Measurements from ENCODE around the gene FBXO42.

FBXO42 gene

GRCh38 chr1:16326833-16327404 lies 25.4 kb downstream of the FBXO42 start:
- DNase-seq (ENCODE audit: low read depth in 2 of 2) = no peak

GRCh38 chr1:16324456-16324890 lies 27.8 kb downstream of the FBXO42 start:
- no peak for DNase-seq (ENCODE audit: low read depth in 2 of 2)

- DNase-seq (ENCODE audit: low read depth in 2 of 2) = no peak
These were observed 31.0 kb downstream of the FBXO42 start for GRCh38 chr1:16321176-16321867.

GRCh38 chr1:16318555-16318954 lies 33.7 kb downstream of the FBXO42 start:
- DNase-seq (ENCODE audit: low read depth in 2 of 2) = no peak

GRCh38 chr1:16315437-16315836 lies 36.8 kb downstream of the FBXO42 start:
- no peak for DNase-seq (ENCODE audit: low read depth in 2 of 2)

- DNase-seq (ENCODE audit: low read depth in 2 of 2) = no peak
These were observed 45.1 kb downstream of the FBXO42 start for GRCh38 chr1:16307222-16307621.

- no peak for DNase-seq (ENCODE audit: low read depth in 2 of 2)
These were observed 49.3 kb downstream of the FBXO42 start for GRCh38 chr1:16302709-16303627.

GRCh38 chr1:16300436-16300835 lies 51.8 kb downstream of the FBXO42 start:
- DNase-seq (ENCODE audit: low read depth in 2 of 2) = no peak

- no peak for DNase-seq (ENCODE audit: low read depth in 2 of 2)
These were observed 53.6 kb downstream of the FBXO42 start for GRCh38 chr1:16298653-16299052.

GRCh38 chr1:16296643-16297042 lies 55.6 kb downstream of the FBXO42 start:
- DNase-seq (ENCODE audit: low read depth in 2 of 2) = no peak

- DNase-seq (ENCODE audit: low read depth in 2 of 2) = no peak
These were observed 57.8 kb downstream of the FBXO42 start for GRCh38 chr1:16294219-16295212.

- DNase-seq (ENCODE audit: low read depth in 2 of 2) = no peak
These were observed 58.7 kb downstream of the FBXO42 start for GRCh38 chr1:16293538-16293937.

GRCh38 chr1:16292739-16293138 lies 59.5 kb downstream of the FBXO42 start:
- no peak for DNase-seq (ENCODE audit: low read depth in 2 of 2)

GRCh38 chr1:16289959-16290358 lies 62.3 kb downstream of the FBXO42 start:
- no peak for DNase-seq (ENCODE audit: low read depth in 2 of 2)

- DNase-seq (ENCODE audit: low read depth in 2 of 2) = no peak
These were observed 66.2 kb downstream of the FBXO42 start for GRCh38 chr1:16286122-16286521.

- DNase-seq (ENCODE audit: low read depth in 2 of 2) = no peak
These were observed 70.5 kb downstream of the FBXO42 start for GRCh38 chr1:16281765-16282164.

- DNase-seq (ENCODE audit: low read depth in 2 of 2) = no peak
These were observed 73.1 kb downstream of the FBXO42 start for GRCh38 chr1:16279186-16279585.

- no peak for DNase-seq (ENCODE audit: low read depth in 2 of 2)
These were observed 75.8 kb downstream of the FBXO42 start for GRCh38 chr1:16276302-16277030.

- no peak for DNase-seq (ENCODE audit: low read depth in 2 of 2)
These were observed 76.7 kb downstream of the FBXO42 start for GRCh38 chr1:16275591-16275990.

- no peak for DNase-seq (ENCODE audit: low read depth in 2 of 2)
These were observed 84.5 kb downstream of the FBXO42 start for GRCh38 chr1:16267690-16268180.
